AG04449 (cell line): ENCODE measurements around the gene CBFA2T3.

Source experiments
- CTCF ChIA-PET: fragments of 350-600 bp; formaldehyde crosslinking; extraction: SDS; loops from one replicate; lab custom pipeline; 2021; ENCODE audit warnings: antibody characterized with exemption; lab: Yijun Ruan, JAX
- POLR2A ChIA-PET: fragments of 400-600, 350-600 bp; formaldehyde crosslinking; extraction: SDS; loops from one replicate; lab custom pipeline; 2020; ENCODE audit warnings: antibody characterized with exemption, inconsistent platforms; lab: Yijun Ruan, JAX
- DNase-seq: peaks from one replicate; pipeline ENCODE4 v3.0.0-alpha.2; 2010; ENCODE audit warnings: low read depth, low spot score
- H3K4me3 ChIP-seq: 2 replicates; pipeline ENCODE4 v1.5.1; 2011; ENCODE audit warnings: low read depth, mild to moderate bottlenecking, control low read depth, low read length
- CTCF ChIP-seq: IDR thresholded peaks from one replicate; pipeline ENCODE4 v1.5.1; 2011; ENCODE audit warnings: mild to moderate bottlenecking, moderate library complexity, low read length, control low read depth, inconsistent platforms; ENCODE audit not compliant: insufficient read depth; ENCODE audit errors: missing control alignments

CBFA2T3 gene

GRCh38 chr16:88977812-88978607, 1.0 kb upstream of the CBFA2T3 start:
- no peak overlapping the region for H3K4me3 ChIP-seq
- POLR2A ChIA-PET: no interaction called here
- CTCF ChIA-PET: no interaction called here
- no peak for DNase-seq
- no peak for TF ChIP-seq CTCF

- no peak overlapping the region for H3K4me3 ChIP-seq
- no peak for DNase-seq
- CTCF ChIA-PET: no interaction called here
- no peak for TF ChIP-seq CTCF
- POLR2A ChIA-PET: no interaction called here
Measured at GRCh38 chr16:88976366-88977017, 515 bp downstream of the CBFA2T3 start.

GRCh38 chr16:88975511-88976061, 1.4 kb downstream of the CBFA2T3 start:
- ChIA-PET CTCF (no interaction called here), POLR2A (no interaction called here)
- DNase-seq: no peak
- no peak for TF ChIP-seq CTCF
- no peak overlapping the region for H3K4me3 ChIP-seq

GRCh38 chr16:88974916-88975215, 2.1 kb downstream of the CBFA2T3 start:
- no peak for TF ChIP-seq CTCF
- ChIA-PET CTCF (no interaction called here), POLR2A (no interaction called here)
- no peak for DNase-seq
- H3K4me3 ChIP-seq: no peak overlapping the region

- CTCF ChIA-PET: no interaction called here
Measured at GRCh38 chr16:88974080-88974915, 2.7 kb downstream of the CBFA2T3 start.

More at GRCh38 chr16:88974080-88974915, 2.7 kb downstream of the CBFA2T3 start:
- H3K4me3 ChIP-seq: no peak overlapping the region
- POLR2A ChIA-PET: no interaction called here
- no peak for DNase-seq
- no peak for TF ChIP-seq CTCF
